Esophagus mucosa (tissue), 1 donor: ENCODE measurements around the gene KIF13A. TPM values are rescaled to one million over a fixed set of nuclear protein-coding genes. Genes with fewer than 3 reads are reported as not detected.
"Not testable (repeated sequence)": the region's sequence is repeated elsewhere in the genome, so short reads cannot be mapped to it uniquely, and the experiment has no call there.

Source experiments
- ATAC-seq: fragments of 200-7000 bp; cut with Tn5 transposase; one replicate; pipeline ENCODE4 v1.9.1; 2020
- total RNA-seq: library from RNA; stranded (reverse); gene quantifications from one replicate; pipeline ENCODE4 v1.2.4, GENCODE V29; 2023
- donor health status: DM: yes; HTN: yes; CAD: no.

The KIF13A gene
- total RNA-seq, 1 donor from 2014 or later = 16.5 TPM

DNA sequence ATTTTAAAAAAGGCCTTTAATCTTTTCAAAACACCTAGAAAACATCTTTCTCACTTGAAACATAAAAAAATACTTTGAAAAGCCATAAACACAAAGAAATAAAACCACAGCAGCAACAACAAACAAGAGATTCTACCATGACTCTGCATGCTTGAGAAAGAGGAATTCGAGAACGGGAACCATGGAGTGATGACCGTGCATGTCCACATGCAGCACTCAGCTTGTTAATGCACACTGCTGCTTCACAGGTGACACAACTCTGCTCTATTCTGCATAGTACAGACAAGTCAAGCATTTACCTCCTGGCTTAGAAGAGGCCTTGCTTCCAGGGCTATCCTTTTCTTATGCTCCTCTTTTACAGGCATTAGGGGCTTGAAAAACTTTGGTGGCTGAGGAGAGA is 215.8 kb downstream of the KIF13A start:
- ATAC-seq = no peak

GRCh38 chr6:17768881-17769280 is 218.6 kb downstream of the KIF13A start:
- no peak for ATAC-seq

DNA sequence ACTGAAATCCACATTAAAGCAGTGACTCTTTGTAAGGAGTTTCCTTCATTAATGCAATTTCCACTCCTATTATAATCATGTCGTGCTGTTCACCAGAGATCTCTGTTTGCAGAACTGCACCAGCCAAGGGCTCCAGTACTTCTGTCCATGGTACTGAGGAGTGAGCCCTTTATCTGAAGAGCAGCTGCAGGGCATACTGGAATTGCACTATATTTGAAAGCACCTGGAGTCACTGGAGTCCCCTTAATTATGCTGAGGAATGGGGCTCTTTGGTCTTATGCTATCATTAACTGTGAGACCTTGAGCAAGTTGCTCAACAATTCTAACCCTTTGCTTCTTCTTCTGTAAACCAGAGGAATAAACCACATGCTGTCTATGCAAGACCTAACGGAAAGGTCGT is 219.0 kb downstream of the KIF13A start:
- no peak for ATAC-seq

- ATAC-seq = no peak
These were observed 224.8 kb downstream of the KIF13A start for GRCh38 chr6:17762651-17763050.

DNA sequence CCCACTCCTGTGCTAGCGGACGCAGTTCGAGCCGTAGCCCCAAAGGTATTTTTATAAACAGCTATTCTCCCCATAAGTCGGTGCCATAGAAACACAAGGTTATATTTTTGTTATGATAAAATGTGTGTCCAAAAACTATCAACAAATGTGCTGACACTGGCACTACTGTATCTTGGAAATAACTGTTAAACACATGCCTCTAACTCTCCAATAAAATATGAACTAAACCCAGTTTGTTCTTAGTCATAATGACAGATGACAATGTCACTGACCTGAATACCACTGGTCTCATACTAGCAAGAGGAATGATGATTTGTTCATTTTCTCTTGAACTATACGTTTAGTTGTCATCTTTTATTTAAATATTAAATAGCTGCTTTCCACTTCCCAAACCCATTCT is 229.3 kb downstream of the KIF13A start:
- ATAC-seq = no peak

GRCh38 chr6:17754254-17754653 is 233.2 kb downstream of the KIF13A start:
- ATAC-seq = no peak

DNA sequence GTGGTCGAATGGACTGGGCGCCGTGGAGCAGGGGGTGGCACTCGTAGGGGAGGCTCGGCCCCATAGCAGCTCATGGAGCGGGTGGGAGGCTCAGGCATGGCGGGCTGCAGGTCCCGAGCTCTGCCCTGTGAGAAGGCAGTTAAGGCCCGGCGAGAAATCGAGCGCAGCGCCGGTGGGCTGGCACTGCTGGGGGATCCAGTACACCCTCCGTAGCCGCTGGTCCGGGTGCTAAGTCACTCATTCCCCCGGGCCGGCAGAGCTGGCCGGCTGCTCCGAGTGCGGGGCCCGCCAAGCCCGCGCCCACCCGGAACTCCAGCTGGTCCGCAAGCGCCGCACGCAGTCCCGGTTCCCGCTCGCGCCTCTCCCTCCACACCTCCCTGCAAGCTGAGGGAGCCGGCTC is 242.1 kb downstream of the KIF13A start:
- ATAC-seq = not testable (repeated sequence)

DNA sequence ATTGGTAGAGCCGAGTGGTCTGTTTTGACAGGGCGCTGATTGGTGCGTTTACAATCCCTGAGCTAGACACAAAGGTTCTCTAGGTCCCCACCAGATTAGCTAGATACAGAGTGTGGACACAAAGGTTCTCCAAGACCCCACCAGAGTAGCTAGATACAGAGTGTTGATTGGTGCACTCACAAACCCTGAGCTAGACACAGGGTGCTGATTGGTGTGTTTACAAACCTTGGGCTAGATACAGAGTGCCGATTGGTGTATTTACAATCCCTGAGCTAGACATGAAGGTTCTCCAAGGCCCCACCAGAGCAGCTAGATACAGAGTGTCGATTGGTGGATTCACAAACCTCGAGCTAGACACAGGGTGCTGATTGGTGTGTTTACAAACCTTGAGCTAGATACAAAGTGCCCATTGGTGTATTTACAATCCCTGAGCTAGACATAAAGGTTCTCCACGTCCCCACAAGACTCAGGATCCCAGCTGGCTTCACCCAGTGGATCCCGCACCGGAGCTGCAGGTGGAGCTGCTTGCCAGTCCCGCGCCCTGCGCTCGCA is 242.6 kb downstream of the KIF13A start:
- ATAC-seq = not testable (repeated sequence)

- no peak for ATAC-seq
These were observed 243.2 kb downstream of the KIF13A start for GRCh38 chr6:17744019-17744756.

DNA sequence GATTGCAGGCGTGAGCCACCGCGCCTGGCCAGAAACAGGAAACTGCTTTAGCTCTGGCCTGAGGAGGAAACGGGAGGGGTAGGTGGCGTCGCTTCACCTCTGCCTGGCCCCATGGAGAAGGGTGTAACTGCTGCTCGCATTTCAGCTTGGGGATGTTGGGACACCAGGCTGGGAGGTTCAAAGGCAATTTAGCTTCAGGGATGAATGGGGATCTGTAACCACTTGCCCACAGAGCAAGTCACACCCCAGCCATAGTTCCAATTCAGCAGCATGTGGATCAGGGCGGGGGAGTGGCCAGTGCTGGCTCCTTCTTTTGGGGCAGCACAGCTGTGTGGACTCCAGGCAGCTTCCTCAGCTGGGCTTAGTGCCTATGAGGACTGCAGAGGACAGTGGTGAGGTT is 245.9 kb downstream of the KIF13A start:
- peak; percentile 99 for ATAC-seq

DNA sequence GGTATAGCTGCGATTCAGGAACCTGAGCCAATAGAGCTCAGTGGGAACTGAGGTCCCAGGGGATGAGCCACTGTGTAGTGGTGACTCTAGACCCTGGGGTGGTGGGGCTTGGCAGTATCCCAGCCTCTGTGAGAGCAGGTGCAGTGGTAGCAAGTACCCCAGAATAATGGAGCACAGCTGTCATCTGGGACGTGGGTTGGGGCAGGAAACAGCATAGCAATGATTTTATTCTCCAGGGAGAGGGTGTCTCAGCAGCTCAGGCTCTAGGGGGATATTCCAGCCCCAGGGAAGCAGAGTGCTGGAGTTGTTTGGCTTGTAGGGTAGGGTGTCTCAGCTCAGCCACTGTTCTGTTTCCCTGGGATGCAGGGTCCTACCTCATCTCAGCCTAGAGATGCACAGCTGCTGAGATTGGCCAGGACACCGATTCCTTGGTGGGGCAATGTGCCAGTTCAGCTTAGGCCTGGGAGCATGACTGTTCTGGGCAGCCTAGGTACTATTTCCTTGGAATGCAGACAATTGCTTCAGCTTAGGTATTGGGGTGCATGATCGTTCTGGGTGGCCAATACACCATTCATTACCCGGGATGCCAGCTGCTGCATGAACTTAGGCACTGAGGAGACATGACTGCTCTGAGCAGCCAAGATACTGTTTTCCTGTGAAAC is 246.7 kb downstream of the KIF13A start:
- peak; percentile 60 for ATAC-seq

DNA sequence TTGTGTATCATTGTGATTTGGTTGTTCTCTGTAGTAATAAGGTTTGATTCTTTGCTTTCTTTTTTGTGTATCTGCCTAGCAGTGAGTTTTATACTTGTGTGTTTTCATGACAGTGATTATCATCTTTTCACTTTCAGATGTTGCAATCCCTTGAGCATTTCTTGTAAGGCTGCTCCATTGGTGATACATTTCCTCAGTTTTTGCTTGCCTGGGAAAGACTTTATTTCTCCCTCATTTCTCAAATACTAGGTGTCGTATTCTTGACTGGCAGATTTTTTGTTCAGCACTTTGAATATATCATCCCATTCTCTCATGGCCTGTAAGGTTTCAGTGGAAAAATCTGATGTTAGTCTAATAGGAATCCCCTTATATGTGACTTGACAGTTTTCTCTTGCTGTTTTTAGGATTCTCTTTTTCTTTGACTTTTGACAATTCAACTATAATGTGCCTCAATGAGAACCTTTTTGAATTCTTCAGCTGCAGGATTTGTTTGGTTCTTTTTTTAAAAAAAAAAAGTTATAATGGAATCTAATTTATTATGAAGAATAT is 249.7 kb downstream of the KIF13A start:
- ATAC-seq = no peak

DNA sequence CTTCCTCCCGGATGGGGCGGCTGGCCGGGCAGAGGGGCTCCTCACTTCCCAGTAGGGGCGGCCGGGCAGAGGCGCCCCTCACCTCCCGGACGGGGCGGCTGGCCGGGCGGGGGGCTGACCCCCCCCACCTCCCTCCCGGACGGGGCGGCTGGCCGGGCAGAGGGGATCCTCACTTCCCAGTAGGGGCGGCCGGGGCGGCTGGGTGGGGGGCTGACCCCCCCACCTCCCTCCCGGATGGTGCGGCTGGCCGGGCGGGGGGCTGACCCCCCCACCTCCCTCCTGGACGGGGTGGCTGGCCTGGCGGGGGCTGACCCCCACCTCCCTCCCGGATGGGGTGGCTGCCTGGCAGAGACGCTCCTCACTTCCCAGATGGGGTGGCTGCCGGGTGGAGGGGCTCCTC is 252.1 kb downstream of the KIF13A start:
- not testable (repeated sequence) for ATAC-seq

GRCh38 chr6:17730078-17730704 is 257.2 kb downstream of the KIF13A start:
- ATAC-seq = peak; percentile 87

- peak; percentile 86 for ATAC-seq
These were observed 258.0 kb downstream of the KIF13A start for GRCh38 chr6:17729223-17730077.

- ATAC-seq = no peak
These were observed 258.7 kb downstream of the KIF13A start for GRCh38 chr6:17728551-17729222.

DNA sequence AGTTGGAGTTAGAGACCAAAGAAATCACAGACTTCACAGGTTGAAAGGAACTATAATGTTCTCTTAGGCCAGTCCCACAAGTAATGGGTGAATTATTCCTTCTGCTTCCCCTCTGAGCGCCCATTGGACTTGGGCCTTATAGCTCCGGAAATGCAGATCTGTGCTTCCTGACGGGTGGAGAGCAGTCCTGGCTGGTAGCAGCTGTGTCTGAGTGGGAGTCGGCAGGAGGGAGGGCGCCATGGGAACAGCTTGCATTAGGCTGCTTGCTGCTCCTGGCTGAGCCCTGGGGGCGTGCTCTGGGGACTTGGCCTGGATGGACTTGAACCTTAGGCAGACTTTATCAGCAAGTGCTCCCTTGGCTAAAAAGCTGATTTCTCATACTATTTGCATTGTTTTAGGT is 262.4 kb downstream of the KIF13A start:
- ATAC-seq = no peak

- no peak for ATAC-seq
These were observed 263.1 kb downstream of the KIF13A start for GRCh38 chr6:17724341-17724740.

- ATAC-seq = no peak
These were observed 265.8 kb downstream of the KIF13A start for GRCh38 chr6:17721671-17722070.

DNA sequence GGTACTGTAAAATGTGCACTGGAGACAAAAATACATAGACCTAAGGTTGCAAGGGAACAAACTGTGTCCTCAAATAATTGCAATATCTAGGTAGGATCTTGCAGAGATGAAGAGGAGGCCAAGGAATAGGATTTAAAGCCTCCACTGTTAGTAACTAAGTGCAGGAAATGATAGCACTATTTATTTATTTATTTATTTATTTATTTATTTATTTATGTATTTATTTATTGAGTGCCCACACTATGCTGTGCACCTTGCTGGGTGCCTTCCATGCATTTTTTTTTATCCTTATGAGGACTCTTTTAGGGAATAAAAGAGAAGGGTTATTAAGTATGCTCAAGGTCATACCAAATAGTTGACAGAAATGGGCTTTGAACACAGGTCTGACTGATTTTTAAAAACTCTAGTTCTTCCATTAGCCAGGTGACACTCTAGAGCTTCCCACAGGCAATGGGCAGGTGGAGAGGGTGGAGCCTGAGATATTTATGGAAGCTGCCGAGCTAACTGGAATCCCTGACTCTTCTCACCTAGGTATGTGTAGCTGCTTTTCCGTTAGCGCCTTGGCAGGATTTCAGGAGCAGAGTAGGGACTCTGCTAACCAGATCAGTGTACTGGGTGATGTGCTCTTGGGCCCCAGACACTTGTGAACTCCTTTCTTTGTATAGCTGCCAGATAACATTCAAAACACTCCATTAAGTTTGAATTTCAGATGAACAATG is 268.0 kb downstream of the KIF13A start:
- ATAC-seq = no peak

DNA sequence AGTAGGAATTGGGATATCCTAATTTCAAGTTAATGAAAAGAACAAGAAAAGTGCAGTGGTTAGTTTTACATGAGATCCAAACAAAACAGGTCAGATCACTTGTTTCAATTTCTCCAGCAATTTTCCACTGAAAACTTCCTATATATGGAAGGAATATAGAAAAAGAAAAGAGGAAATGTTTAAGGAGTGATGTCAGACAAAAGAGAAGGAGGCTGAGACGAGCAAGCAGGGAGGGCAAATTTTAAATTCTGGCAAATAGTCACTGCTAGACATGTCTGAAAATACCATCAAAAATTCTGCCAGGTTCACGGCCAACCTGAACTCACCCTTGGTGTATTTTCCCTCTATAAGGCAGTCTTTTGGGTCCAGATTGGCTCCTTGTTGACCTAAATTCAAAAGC is 271.2 kb downstream of the KIF13A start:
- ATAC-seq = no peak
